Measurements from ENCODE around the gene CCR4. TPM values are rescaled to one million over a fixed set of nuclear protein-coding genes. Genes with fewer than 3 reads are reported as not detected.

Gene CCR4
- total RNA-seq, 1 experiment from 2014 or later, result not detected

GRCh38 chr3:32992310-32992686 lies 40.9 kb downstream of the CCR4 start:
- TF ChIP-seq, protein P1, sequence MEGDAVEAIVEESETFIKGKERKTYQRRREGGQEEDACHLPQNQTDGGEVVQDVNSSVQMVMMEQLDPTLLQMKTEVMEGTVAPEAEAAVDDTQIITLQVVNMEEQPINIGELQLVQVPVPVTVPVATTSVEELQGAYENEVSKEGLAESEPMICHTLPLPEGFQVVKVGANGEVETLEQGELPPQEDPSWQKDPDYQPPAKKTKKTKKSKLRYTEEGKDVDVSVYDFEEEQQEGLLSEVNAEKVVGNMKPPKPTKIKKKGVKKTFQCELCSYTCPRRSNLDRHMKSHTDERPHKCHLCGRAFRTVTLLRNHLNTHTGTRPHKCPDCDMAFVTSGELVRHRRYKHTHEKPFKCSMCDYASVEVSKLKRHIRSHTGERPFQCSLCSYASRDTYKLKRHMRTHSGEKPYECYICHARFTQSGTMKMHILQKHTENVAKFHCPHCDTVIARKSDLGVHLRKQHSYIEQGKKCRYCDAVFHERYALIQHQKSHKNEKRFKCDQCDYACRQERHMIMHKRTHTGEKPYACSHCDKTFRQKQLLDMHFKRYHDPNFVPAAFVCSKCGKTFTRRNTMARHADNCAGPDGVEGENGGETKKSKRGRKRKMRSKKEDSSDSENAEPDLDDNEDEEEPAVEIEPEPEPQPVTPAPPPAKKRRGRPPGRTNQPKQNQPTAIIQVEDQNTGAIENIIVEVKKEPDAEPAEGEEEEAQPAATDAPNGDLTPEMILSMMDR (IDR thresholded peaks at IDR 0.05; ENCODE audit: unreplicated experiment), result no peak
- no peak overlapping the region for H3K27ac Mint-ChIP-seq (ENCODE audit: unreplicated experiment)
- CTCF ChIA-PET, result no interaction called here
- H3K36me3 Mint-ChIP-seq (ENCODE audit: insufficient read depth, unreplicated experiment), result no peaks in the 10 kb centered on the region
- H3K4me3 Mint-ChIP-seq (ENCODE audit: low read depth, unreplicated experiment), result no peak overlapping the region
- no TSS peak for BruUV-seq (replicated peaks)
- H3K4me1 Mint-ChIP-seq (ENCODE audit: low read depth, unreplicated experiment), result no peaks in the 10 kb centered on the region
- no peaks in the 10 kb centered on the region for H3K27me3 Mint-ChIP-seq (ENCODE audit: unreplicated experiment)
- intact Hi-C loops (cut with micrococcal nuclease; ENCODE audit: unreplicated experiment), result no loop called here
- no peak for DNase-seq
- no peaks in the 10 kb centered on the region for H3K9me3 Mint-ChIP-seq (ENCODE audit: low read depth, unreplicated experiment)

DNA sequence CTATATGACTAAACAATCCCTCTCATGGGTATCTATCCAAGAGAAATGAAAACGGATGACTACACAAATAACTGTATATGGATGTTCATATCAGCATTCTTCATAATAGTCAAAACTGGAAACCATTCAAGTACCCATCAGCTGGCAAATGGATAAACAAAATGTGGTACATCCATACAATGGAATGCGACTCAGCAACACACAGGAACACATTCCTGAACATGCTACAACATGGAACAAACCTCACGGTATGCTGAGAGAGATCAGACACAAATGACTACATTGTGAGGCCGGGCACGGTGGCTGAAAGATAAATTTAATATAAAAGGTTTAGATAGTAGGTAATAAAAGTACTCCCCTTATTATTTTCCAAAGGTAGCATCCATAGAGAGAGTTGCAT lies 42.6 kb downstream of the CCR4 start:
- Mint-ChIP-seq H3K4me1 (ENCODE audit: low read depth, unreplicated experiment) (no peaks in the 10 kb centered on the region), H3K27me3 (ENCODE audit: unreplicated experiment) (no peaks in the 10 kb centered on the region), H3K27ac (ENCODE audit: unreplicated experiment) (no peak overlapping the region), H3K9me3 (ENCODE audit: low read depth, unreplicated experiment) (no peaks in the 10 kb centered on the region), H3K4me3 (ENCODE audit: low read depth, unreplicated experiment) (no peak overlapping the region), H3K36me3 (ENCODE audit: insufficient read depth, unreplicated experiment) (no peaks in the 10 kb centered on the region)
- BruUV-seq (replicated peaks), result no TSS peak
- TF ChIP-seq, protein P1 (IDR thresholded peaks at IDR 0.05; ENCODE audit: unreplicated experiment), result no peak
- intact Hi-C loops (cut with micrococcal nuclease; ENCODE audit: unreplicated experiment), result no loop called here
- DNase-seq, result no peak
- CTCF ChIA-PET, result interaction anchor here (0.7 kb wide), 1 partner anchor 22 kb away, joined by 5 read pairs; no protein-coding TSS in a partner anchor

DNA sequence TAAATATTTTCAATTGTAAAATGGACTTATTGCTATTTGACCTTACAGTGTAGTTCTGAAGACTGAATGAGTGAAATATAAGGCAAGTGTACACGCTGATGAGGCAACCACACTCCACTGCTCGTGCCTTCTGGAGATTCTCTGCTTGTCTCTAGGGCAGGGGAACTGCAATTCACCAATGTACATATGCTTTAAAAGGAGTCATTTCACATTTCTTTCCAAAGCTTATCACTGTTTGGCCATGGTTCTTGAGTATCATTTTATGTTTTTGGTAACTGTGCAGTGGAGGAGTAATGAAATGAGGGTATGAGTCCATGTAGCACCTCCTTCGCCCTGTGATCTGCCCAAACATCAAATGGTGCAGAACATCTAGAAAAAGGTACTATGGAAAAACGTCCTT lies 43.7 kb downstream of the CCR4 start:
- BruUV-seq (replicated peaks), result no TSS peak
- intact Hi-C loops (cut with micrococcal nuclease; ENCODE audit: unreplicated experiment), result no loop called here
- H3K9me3 Mint-ChIP-seq (ENCODE audit: low read depth, unreplicated experiment), result no peaks in the 10 kb centered on the region
- H3K4me3 Mint-ChIP-seq (ENCODE audit: low read depth, unreplicated experiment), result no peak overlapping the region
- no peaks in the 10 kb centered on the region for H3K36me3 Mint-ChIP-seq (ENCODE audit: insufficient read depth, unreplicated experiment)
- no peaks in the 10 kb centered on the region for H3K4me1 Mint-ChIP-seq (ENCODE audit: low read depth, unreplicated experiment)
- DNase-seq, result no peak
- TF ChIP-seq, protein P1 (IDR thresholded peaks at IDR 0.05; ENCODE audit: unreplicated experiment), result no peak
- no peak overlapping the region for H3K27ac Mint-ChIP-seq (ENCODE audit: unreplicated experiment)
- CTCF ChIA-PET, result no interaction called here
- no peaks in the 10 kb centered on the region for H3K27me3 Mint-ChIP-seq (ENCODE audit: unreplicated experiment)

GRCh38 chr3:32996048-32996754 lies 44.8 kb downstream of the CCR4 start:
- TF ChIP-seq, protein P1 (IDR thresholded peaks at IDR 0.05; ENCODE audit: unreplicated experiment), result no peak
- H3K36me3 Mint-ChIP-seq (ENCODE audit: insufficient read depth, unreplicated experiment), result no peaks in the 10 kb centered on the region
- DNase-seq, result no peak
- no TSS peak for BruUV-seq (replicated peaks)
- H3K4me3 Mint-ChIP-seq (ENCODE audit: low read depth, unreplicated experiment), result no peak overlapping the region
- CTCF ChIA-PET, result no interaction called here
- H3K9me3 Mint-ChIP-seq (ENCODE audit: low read depth, unreplicated experiment), result no peaks in the 10 kb centered on the region
- no peak overlapping the region for H3K27ac Mint-ChIP-seq (ENCODE audit: unreplicated experiment)
- no peaks in the 10 kb centered on the region for H3K27me3 Mint-ChIP-seq (ENCODE audit: unreplicated experiment)
- intact Hi-C loops (cut with micrococcal nuclease; ENCODE audit: unreplicated experiment), result no loop called here
- no peaks in the 10 kb centered on the region for H3K4me1 Mint-ChIP-seq (ENCODE audit: low read depth, unreplicated experiment)

Data from Calu3 (cell line).